NCI-H1436 treated with DMSO at 0.1 percent for 48 hours (cell line): ENCODE results near the gene FAM13A.
"Not testable (repeated sequence)": the region's sequence is repeated elsewhere in the genome, so short reads cannot be mapped to it uniquely, and the experiment has no call there.

Experiments used
- DNase-seq: peaks from one replicate; lab custom pipeline; 2025; lab: John Stamatoyannopoulos, UW

Gene FAM13A

DNA sequence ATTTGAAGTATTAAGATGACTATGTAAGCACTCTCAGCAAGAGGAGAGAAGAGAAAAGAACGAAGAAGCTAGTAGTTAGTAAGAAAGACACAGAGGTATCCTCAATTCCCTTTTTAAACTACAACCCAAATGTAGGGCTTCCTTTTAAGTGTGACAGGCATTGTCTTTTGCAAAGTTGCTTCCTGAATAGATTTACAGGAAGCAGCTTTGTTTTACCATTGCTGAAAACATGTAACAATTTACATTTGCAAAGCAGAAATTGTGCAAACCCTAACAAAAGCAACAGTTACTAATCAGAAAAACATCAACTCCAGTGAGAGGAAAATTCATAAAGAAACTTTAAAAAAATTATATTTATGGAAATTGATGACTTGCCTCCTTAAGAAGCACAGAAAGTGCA, 96.4 kb downstream of the FAM13A start:
- no peak for DNase-seq

DNA sequence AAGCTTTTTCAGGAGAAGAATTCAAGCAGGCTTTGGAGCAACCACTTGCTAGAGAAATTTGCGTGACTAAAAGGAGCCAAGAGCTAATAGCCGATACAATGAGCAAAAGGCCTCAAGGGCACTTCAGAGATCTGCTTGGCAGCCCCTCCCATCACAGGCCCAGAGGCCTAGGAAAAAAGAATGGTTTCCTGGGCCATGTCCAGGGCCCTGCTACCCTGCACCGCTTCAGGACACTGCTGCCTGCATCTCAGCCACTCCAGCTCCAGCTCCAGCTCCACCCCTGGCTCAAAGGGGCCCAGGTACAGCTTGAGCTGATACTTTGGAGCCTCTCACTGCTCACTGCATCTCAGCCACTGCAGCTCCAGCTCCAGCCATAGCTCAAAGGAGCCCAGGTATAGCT, 98.9 kb downstream of the FAM13A start:
- DNase-seq, result no peak

DNA sequence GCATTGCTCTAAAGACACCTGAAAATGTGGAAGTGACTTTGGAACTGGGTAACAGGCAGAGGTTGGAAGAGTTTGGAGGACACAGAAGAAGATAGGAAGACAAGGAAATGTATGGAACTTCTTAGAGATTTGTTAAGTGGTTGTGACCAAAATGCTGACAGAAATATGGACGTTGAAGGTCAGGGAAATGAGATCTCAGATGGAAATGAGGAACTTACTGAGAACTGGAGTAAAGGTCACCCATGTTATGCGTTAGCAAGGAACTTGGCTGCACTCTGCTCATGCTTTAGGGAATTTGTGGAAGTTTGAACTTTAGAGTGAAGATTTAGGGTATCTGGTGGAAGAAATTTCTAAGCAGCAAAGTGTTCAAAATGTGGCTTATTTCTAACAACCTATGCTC, 99.4 kb downstream of the FAM13A start:
- no peak for DNase-seq

DNA sequence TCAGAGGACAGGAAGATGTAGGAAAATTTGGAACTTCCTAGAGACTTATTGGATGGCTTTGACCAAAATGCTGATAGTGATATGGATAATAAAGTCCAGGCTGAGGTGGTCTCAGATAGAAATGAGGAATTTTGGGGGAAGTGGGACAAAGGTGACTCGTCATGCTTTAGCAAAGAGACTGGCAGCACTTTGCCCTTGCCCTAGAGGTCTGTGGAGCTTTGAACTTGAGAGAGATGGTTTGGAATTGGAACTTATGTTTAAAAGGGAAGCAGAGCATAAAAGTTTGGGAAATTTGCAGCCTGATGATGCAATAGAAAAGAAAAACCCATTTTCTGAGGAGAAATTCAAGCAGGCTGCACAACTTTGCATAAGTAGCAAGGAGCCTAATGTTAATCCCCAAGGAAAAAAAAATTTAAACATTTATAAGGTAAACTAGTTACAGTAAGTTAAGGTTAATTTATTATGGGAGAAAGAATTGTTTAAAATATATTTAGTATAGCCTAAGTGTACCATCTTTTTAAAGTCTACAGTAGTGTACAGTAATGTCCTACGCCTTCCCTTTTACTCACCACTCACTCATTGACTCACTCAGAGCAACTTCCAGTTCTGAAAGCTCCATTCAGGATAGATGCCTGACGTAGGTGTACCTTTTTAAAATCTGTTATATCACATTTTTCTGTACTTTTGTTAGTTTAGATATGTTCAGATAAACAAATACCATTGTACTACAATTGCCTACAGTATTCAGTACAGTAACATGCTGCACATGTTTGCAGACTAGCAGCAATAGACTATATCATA, 101.2 kb downstream of the FAM13A start:
- DNase-seq, result no peak

DNA sequence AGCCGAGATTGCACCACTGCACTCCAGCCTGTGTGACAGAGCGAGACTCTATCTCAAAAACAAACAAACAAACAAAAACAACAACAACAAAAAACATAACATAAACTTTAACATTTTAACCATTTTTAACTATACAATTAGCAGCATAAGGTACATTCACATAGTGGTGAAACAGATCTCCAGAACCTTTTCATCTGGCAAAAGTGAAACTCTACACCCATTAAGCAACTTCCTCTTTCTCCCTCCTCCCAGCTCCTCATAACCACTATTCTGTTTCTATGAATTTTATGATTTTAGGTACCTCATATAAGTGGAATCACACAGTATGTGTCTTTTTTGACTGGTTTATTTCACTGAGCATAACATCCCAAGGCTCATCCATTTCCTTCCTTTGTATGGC, 103.6 kb downstream of the FAM13A start:
- no peak for DNase-seq

DNA sequence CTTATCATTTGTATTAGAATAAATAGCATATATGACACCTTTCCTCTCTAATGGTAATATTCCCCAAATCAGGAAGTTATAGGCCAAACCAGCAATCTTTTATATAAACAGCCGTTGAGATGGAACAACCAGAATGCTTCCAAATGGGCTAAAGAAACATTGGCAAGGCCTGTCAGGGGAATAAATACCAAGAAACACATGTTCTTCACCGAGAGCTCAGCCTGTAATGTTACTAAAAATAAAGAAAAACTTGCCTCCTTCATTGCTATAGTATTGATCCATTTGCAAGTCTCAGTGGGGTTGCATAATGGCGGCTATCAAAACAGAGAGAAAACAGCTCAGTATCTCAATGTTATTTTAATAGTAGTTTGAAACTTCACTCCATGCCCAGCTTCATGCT, 104.9 kb downstream of the FAM13A start:
- DNase-seq, result no peak

DNA sequence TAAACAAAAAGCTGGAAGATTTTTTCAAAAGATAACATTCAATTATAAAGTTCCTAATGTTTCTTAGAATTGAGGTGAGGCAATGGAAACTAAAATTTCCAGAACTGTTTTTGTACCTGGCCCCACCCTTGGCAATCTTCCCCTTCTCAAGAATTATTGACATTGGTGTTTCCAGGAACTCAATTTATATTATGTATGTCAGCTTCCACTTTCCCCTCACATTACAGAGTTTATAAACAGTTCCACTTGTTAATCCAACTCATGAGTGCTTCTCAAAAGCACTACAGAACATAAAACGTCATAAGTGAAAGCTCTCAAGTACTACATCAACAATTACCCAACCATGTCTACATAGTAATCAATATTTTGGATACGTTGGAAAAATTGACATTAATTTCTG, 107.4 kb downstream of the FAM13A start:
- no peak for DNase-seq

DNA sequence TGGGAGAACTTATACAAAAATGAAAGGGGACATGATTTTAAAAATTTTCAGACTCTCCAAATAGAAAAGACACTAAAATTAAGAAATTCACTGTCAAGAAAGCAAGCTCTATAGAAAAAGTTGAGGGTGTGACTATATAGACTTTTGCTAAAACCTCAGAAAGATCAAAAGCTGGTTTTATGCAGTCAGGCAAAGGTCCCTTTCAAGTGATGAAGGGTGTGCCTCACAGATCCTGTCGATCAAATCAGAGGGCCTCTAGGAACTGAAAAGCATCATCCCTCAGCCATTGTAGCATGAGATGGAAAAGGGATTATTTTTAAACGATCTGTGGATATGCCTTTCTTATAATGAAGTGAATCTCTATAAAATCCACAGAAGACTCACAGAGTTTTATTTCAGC, 116.5 kb downstream of the FAM13A start:
- no peak for DNase-seq

DNA sequence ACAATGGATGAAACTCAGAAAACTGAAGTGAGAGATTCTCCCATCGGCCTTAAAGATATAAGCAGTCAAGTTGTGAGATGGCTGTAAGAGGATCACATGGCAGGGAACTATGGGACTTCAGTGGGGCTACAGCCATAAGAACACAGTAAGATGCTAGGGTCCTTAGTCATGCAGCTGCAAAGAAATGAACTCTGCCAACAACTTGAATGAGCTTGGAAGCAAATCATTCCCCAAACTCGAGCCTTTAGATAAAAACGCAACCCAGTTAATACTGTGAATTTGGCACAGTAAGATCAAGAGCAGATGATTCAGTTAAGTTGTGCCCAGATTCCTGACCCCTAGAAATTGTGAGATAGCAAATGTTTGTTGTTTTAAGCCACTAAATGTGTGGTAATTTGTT, 117.3 kb downstream of the FAM13A start:
- no peak for DNase-seq

DNA sequence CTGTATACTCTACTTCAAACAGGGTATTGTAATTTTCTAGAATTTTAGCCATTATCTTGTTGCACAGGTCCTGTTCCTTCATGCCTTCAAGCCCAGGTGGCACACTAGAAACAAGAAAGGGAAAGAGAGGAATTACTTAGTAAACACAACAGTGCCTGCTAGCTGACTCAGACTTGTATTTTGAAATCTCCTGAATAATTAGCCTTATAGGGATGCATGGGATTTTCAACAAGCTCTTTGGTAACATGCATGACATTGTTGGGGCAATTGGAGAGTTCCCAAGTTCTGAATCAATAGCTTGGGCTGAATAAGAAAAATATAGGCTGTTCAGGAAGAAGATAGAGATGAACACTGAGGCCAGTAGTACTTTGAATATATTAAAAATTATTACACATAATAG, 118.8 kb downstream of the FAM13A start:
- peak; percentile 12 for DNase-seq

DNA sequence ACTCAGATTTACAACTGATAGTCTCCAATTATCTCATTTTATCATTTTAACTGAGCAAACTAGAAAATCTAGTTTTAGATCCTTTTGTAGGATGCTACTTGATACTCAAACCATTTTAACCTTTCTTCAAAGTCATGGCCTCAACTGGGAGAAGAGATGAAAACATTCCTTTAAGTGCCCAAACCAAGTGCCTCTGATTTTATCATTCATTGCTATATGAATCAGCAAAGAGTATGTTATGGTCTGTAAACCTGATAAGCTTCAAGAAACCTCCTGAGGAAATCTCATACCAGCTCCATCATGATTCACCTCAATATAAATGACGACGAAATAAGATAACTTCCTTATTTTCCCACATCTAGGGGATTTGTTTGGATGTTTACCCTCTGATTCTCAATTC, 119.9 kb downstream of the FAM13A start:
- no peak for DNase-seq

DNA sequence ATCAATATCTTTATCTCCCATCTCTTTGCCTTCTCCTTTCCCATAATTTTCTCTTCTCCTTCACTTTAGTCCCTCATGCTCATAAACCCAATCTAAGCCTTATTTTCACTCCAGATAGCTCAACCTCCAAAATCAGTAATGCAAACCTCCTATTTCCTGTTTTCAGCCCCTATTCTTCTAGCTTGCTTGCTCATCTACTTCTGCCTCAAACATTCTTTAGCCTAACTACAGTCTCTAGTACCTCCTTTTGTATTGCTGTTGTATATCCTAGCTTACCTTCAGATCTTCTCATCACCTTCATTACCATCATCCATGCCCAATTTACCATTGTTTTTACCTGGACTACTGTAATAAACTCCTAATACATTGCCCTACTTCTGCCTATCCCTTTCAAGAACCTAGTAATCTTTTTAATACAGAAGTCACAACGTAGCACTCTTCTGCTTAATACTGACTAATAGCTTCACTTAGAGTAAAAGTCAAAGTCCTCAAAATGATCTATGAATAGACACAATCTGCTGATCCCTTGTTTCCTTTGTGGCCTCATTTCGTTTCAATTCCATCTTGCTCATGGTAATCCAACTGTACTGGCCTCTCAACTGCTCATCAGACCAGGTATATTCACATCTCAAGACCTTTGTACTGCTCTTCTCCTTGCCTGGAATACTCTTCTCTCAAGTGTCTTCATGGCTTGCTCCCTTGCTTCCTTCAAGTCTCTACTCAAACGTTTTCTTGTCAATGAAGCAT, 123.4 kb downstream of the FAM13A start:
- no peak for DNase-seq

DNA sequence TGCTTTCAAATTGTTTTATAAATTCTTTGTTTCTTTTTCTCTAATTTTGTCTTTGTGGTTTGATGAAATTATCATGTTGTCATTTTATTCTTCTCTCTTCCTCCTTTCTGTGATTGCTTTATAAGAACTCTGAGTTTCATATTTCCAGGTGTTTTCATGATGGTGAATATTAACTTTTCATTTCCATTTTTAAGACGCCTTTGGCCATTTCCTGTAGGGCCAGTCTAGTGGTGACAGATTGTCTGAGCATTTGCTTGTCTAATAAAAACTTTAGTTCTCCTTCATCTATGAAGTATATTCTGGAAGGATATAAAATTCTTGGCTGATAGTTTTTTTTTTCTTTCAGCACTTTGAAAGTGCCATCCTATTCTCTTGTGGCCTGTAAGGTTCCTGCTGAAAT, 128.1 kb downstream of the FAM13A start:
- DNase-seq, result no peak

DNA sequence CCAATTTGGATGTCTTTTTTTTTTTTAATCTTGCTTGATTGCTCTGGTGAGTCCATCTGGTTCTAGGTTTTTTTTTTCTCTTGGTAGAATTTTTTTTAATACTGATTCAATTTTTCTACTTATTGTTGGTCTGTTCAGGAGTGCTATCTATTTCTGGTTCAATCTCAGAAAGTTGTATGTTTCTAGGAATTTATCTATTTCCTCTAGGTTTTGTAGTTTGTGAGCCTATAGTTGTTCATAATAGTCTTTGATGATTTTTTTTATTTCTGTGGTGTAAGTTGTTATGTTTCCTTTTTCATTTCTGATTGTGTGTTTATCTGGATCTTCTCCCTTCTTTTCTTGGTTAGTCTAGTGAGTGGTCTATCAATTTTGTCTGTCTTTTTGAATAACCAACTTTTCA, 129.6 kb downstream of the FAM13A start:
- DNase-seq, result no peak

DNA sequence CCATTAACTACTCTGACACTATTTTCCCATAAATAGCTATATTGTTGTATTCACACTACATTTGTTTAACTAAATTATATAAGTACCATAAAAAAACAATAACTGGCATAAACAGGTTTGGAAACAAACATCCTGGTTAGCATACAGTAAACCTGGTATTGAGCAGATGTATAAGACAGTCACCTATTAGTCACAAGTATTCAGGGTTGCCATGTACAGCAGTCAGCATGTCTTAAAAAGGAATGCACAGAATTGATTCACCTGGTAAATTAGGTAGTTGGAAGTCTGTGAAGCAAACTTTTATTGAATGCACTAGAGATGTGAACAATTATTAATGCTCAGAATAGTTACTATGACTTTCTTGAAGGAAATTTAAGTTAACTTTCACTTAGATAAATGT, 137.9 kb downstream of the FAM13A start:
- no peak for DNase-seq

DNA sequence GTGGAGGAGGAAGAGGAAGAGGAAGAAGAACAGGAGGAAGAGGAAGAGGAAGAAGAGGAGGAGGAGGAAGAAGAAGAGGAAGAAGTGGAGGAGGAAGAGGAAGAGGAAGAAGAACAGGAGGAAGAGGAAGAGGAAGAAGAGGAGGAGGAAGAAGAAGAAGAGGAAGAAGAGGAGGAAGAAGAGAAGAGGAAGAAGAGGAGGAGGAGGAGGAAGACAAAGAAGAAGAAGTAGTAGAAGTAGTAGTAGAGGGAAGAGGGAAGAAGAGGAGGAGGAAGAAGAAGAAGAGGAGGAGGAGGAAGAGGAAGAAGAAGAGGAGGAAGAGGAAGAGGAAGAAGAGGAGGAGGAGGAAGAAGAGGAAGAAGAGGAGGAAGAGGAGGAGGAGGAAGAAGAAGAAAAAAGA, 143.8 kb downstream of the FAM13A start:
- not testable (repeated sequence) for DNase-seq

DNA sequence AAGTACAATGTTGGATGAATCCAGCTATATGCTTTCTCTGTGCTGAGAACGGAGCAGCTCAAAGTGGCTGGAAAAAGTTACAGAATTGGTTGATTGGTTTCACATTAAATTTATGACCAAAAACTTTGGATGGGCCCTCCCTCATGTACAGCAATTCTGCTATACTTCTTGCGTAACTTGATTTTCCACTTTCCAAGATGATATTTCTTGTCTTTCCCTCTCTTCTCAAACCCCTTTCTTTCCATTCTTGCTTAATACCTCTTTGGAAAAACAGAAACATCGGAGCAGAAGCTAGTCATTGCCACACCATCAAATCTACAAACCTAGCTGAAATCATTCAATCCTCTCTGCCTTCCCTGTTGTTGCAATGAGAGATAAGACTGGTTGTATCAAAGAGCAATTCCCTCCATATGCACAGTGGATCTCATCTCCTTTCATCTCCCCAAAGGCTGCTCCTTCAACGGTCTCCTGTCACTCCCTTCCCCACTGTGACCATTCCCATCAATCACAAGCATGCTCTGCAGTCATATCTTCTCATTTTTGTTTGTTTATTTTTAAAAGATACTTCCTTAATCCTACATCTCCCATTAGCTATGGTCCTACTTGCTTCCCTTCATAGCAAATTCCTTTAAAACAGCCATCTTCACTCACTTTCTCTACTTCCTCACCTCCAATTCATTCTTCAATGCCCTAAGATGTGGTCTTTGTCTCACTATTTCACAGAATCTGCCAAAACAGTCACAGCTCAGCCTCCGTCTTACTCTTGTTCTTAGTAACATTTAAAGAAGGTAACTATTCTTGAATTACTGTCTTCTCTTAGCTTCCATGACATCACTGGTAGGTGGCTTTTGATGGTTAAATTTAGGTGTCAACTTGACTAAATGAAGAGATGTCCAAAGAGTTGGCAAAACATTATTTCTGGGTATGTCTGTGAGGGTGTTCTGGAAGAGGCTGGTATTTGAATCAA, 145.5 kb downstream of the FAM13A start:
- DNase-seq, result no peak

DNA sequence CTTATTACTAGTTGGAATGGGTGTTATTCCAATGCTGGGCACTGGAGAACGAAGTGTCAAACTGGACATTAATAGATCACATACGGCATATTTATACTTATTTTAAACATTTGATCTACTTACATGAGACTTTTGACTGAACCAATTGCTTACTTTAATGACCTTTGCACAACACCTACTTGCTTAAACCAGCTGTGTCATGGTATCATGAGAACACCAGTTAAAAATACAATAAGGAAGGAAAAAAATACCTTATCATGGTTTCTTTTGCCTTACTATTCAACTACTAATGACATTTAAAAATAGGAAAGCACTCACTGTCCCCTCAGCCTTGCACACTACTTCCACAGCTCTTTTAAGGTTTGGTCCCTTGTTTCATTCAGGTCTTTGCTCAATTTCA, 146.9 kb downstream of the FAM13A start:
- no peak for DNase-seq

DNA sequence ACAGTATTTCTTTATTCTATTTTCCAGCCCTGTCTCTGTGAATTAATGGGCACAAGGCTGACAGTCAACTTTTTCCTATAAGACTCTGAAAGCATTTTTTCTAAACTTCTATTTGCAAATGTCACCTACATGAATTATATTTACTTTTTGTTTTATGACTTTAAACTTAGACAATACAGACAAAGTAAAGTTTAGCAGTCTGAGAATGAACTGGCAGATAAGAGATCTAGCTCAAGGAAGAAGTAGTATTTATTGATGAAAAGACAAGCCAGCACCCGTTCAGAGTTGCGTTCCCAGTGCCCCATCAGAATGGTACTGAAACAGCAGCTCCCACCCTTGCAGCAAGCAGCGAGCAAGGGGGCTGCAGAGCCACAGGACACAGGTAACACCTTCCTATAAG, 148.5 kb downstream of the FAM13A start:
- no peak for DNase-seq

DNA sequence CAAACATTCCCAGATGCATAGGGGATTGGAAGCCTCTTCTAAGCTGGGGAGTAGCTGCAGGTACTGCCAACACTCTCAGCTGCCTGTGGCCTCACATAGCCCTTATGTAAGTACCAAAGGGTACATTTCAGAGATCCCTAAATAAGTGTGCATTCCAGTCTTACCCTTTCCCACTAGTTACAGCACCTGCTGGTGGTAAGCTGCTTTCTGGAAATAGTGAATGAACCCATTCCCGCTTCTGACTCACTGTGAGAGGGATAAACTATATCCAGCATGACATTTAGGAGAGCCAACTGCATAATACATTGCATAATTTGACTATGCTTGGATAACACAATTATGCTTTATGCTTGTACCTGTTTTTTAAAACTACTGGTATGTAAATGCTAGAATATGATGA, 149.0 kb downstream of the FAM13A start:
- DNase-seq, result no peak

DNA sequence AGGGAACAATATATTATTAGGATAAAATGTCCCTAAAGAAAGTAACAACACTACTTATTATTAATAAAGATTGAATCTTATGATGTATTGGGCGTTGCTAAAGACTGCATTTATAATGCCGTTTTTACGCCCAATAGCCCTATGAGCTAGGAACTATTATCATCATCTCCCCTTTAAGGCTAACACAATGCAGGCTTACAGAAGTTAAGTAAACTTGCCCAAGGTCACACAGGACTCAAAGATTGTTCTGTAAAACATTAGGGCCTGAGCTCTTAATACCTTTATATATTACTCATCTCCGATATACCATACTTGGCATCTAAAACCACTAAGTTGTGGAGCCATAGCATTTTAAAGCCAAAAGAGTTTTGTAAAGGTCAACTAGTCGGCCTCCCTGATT, 149.5 kb downstream of the FAM13A start:
- no peak for DNase-seq

DNA sequence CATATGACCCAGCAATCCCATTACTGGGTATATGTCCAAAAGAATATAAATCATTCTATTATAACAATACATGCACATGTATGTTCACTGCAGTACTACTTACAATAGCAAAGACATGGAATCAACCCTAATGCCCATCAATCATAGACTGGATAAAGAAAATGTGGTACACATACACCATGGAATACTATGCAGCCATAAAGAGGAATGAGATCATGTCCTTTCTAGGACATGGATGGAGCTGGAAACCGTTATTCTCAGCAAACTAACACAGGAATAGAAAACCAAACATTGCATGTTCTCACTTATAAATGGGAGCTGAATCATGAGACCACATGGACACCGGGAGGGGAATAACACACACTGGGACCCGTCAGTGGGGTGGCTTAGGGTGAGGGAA, 152.7 kb downstream of the FAM13A start:
- not testable (repeated sequence) for DNase-seq

DNA sequence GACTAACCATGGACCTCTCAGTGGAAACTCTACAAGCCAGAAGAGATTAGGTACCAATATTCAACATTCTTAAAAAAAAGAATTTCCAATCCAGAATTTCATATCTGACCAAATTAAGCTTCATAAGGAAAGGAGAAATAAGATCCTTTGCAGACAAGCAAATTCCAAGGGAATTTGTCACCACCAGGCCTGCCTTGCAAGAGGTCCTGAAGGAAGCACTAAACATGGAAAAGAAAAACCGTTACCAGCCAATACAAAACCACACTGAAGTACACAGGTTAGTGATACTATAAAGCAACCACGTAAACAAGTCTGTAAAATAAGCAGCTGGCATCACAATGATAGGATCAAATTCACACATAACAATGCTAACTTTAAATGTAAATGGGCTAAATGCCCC, 156.6 kb downstream of the FAM13A start:
- no peak for DNase-seq
